Stomach smooth muscle (tissue), 2 donors: ENCODE data around the gene PIGV.
"Not testable (repeated sequence)": the region's sequence is repeated elsewhere in the genome, so short reads cannot be mapped to it uniquely, and the experiment has no call there.

Experiments used
- H3K27ac ChIP-seq: one replicate; pipeline ENCODE4 v1.7.0; 2013; ENCODE audit warnings: mild to moderate bottlenecking, low read length, inconsistent platforms
- H3K27me3 ChIP-seq, 2 donors: one replicate each; pipeline ENCODE4 v1.7.0; 2013; ENCODE audit warnings: low read length in 2 of 2; ENCODE audit not compliant: insufficient read depth in 2 of 2, control insufficient read depth in 1 of 2
- H3K36me3 ChIP-seq, 2 donors: one replicate each; pipeline ENCODE4 v1.7.0; 2013; ENCODE audit warnings: low read length in 2 of 2; ENCODE audit not compliant: control insufficient read depth in 2 of 2, insufficient read depth in 2 of 2
- H3K4me1 ChIP-seq: one replicate; pipeline ENCODE4 v1.7.0; 2013; ENCODE audit warnings: low read length; ENCODE audit not compliant: control insufficient read depth, insufficient read depth
- H3K4me3 ChIP-seq, 2 donors: one replicate each; pipeline ENCODE4 v1.7.0; 2013; ENCODE audit warnings: low read length in 2 of 2
- H3K9ac ChIP-seq, 2 donors: one replicate each; pipeline ENCODE4 v1.7.0; 2013; ENCODE audit warnings: low read length in 2 of 2, mild to moderate bottlenecking in 1 of 2
- H3K9me3 ChIP-seq, 2 donors: one replicate each; pipeline ENCODE4 v1.7.0; 2013; ENCODE audit warnings: low read length in 2 of 2; ENCODE audit not compliant: control insufficient read depth in 2 of 2
- donor health status: healthy.
- donor health status: Pancreatic carcinoma.

The PIGV gene

GRCh38 chr1:26832249-26832960 lies 44.7 kb downstream of the PIGV start:
- no peak overlapping the region for H3K9ac ChIP-seq
- H3K4me1 ChIP-seq, result peaks cover 14% of the 10 kb centered on the region
- H3K4me3 ChIP-seq, result no peak overlapping the region
- H3K27me3 ChIP-seq, result no peaks in the 10 kb centered on the region
- no peak overlapping the region for H3K27ac ChIP-seq
- H3K9me3 ChIP-seq, result no peaks in the 10 kb centered on the region
- peaks cover 32 to 36% of the 10 kb centered on the region in 2 donors for H3K36me3 ChIP-seq

GRCh38 chr1:26833432-26834405 lies 46.0 kb downstream of the PIGV start:
- peaks cover 36 to 42% of the 10 kb centered on the region in 2 donors for H3K36me3 ChIP-seq
- no peak overlapping the region for H3K9ac ChIP-seq
- H3K27ac ChIP-seq, result no peak overlapping the region
- H3K4me1 ChIP-seq, result peaks cover 3% of the 10 kb centered on the region
- H3K4me3 ChIP-seq, result no peak overlapping the region
- H3K27me3 ChIP-seq, result no peaks in the 10 kb centered on the region
- H3K9me3 ChIP-seq, result no peaks in the 10 kb centered on the region

- not testable (repeated sequence) for H3K4me3 ChIP-seq, H3K27ac ChIP-seq, H3K9me3 ChIP-seq, H3K9ac ChIP-seq, H3K27me3 ChIP-seq, H3K4me1 ChIP-seq
- peaks cover 40 to 49% of the 10 kb centered on the region in 2 donors for H3K36me3 ChIP-seq
These were observed 49.9 kb downstream of the PIGV start for GRCh38 chr1:26837665-26838064.

- no peak overlapping the region for H3K9ac ChIP-seq
- H3K4me1 ChIP-seq, result no peaks in the 10 kb centered on the region
- no peak overlapping the region for H3K27ac ChIP-seq
- no peak overlapping the region for H3K4me3 ChIP-seq
- no peaks in the 10 kb centered on the region for H3K9me3 ChIP-seq
- H3K27me3 ChIP-seq, result no peaks in the 10 kb centered on the region
- peaks cover 35 to 44% of the 10 kb centered on the region in 2 donors for H3K36me3 ChIP-seq
These were observed 51.0 kb downstream of the PIGV start for GRCh38 chr1:26838474-26839338.

- Histone ChIP-seq H3K27ac (no peak overlapping the region), H3K9ac (no peak overlapping the region), H3K4me1 (no peaks in the 10 kb centered on the region), H3K27me3 (no peaks in the 10 kb centered on the region), H3K9me3 (no peaks in the 10 kb centered on the region), H3K36me3 (peaks cover 31 to 39% of the 10 kb centered on the region in 2 donors), H3K4me3 (no peak overlapping the region)
These were observed 51.6 kb downstream of the PIGV start for GRCh38 chr1:26839339-26839722.

GRCh38 chr1:26839779-26840178 lies 52.0 kb downstream of the PIGV start:
- Histone ChIP-seq H3K4me1 (no peaks in the 10 kb centered on the region), H3K9me3 (no peaks in the 10 kb centered on the region), H3K4me3 (no peak overlapping the region), H3K27me3 (no peaks in the 10 kb centered on the region), H3K36me3 (peaks cover 27 to 36% of the 10 kb centered on the region in 2 donors), H3K27ac (no peak overlapping the region), H3K9ac (no peak overlapping the region)

- Histone ChIP-seq H3K27ac (no peak overlapping the region), H3K9me3 (no peaks in the 10 kb centered on the region), H3K36me3 (peaks cover 29% of the 10 kb centered on the region in 2 donors), H3K4me3 (no peak overlapping the region), H3K4me1 (peaks cover 10% of the 10 kb centered on the region), H3K27me3 (no peaks in the 10 kb centered on the region), H3K9ac (no peak overlapping the region)
These were observed 56.9 kb downstream of the PIGV start for GRCh38 chr1:26844424-26845196.

GRCh38 chr1:26847826-26848225 lies 60.1 kb downstream of the PIGV start:
- not testable (repeated sequence) for H3K9me3 ChIP-seq, H3K4me3 ChIP-seq, H3K27ac ChIP-seq, H3K4me1 ChIP-seq, H3K27me3 ChIP-seq, H3K9ac ChIP-seq
- peaks cover 37 to 45% of the 10 kb centered on the region in 2 donors for H3K36me3 ChIP-seq
